Measurements from ENCODE around the gene PPP1R8. TPM values are rescaled to one million over a fixed set of nuclear protein-coding genes. Genes with fewer than 3 reads are reported as not detected.

PPP1R8 gene
- total and polyA plus RNA-seq, 2 experiments from 2014 or later, result 13.4 to 50.5 TPM

DNA sequence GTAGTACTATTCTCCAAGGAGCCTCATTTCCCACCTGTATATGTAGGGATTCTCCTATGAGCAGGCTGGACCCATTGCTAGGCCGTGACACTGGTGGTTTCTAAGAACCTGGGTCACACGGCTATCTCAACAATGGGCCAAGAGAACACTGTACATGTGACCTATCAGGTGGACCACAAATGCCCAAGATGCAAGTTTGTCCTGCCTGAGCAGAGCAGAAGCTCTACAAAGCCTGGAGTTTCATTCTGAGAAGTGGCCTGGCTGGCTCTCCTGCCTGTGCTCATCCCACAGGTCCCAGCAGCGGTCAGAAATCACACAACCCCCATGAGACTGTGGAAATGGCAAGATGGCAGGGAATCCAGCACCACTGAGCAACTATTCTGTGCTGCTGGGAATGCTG, 58.9 kb downstream of the PPP1R8 start (continued):
- TF ChIP-seq, protein P1, sequence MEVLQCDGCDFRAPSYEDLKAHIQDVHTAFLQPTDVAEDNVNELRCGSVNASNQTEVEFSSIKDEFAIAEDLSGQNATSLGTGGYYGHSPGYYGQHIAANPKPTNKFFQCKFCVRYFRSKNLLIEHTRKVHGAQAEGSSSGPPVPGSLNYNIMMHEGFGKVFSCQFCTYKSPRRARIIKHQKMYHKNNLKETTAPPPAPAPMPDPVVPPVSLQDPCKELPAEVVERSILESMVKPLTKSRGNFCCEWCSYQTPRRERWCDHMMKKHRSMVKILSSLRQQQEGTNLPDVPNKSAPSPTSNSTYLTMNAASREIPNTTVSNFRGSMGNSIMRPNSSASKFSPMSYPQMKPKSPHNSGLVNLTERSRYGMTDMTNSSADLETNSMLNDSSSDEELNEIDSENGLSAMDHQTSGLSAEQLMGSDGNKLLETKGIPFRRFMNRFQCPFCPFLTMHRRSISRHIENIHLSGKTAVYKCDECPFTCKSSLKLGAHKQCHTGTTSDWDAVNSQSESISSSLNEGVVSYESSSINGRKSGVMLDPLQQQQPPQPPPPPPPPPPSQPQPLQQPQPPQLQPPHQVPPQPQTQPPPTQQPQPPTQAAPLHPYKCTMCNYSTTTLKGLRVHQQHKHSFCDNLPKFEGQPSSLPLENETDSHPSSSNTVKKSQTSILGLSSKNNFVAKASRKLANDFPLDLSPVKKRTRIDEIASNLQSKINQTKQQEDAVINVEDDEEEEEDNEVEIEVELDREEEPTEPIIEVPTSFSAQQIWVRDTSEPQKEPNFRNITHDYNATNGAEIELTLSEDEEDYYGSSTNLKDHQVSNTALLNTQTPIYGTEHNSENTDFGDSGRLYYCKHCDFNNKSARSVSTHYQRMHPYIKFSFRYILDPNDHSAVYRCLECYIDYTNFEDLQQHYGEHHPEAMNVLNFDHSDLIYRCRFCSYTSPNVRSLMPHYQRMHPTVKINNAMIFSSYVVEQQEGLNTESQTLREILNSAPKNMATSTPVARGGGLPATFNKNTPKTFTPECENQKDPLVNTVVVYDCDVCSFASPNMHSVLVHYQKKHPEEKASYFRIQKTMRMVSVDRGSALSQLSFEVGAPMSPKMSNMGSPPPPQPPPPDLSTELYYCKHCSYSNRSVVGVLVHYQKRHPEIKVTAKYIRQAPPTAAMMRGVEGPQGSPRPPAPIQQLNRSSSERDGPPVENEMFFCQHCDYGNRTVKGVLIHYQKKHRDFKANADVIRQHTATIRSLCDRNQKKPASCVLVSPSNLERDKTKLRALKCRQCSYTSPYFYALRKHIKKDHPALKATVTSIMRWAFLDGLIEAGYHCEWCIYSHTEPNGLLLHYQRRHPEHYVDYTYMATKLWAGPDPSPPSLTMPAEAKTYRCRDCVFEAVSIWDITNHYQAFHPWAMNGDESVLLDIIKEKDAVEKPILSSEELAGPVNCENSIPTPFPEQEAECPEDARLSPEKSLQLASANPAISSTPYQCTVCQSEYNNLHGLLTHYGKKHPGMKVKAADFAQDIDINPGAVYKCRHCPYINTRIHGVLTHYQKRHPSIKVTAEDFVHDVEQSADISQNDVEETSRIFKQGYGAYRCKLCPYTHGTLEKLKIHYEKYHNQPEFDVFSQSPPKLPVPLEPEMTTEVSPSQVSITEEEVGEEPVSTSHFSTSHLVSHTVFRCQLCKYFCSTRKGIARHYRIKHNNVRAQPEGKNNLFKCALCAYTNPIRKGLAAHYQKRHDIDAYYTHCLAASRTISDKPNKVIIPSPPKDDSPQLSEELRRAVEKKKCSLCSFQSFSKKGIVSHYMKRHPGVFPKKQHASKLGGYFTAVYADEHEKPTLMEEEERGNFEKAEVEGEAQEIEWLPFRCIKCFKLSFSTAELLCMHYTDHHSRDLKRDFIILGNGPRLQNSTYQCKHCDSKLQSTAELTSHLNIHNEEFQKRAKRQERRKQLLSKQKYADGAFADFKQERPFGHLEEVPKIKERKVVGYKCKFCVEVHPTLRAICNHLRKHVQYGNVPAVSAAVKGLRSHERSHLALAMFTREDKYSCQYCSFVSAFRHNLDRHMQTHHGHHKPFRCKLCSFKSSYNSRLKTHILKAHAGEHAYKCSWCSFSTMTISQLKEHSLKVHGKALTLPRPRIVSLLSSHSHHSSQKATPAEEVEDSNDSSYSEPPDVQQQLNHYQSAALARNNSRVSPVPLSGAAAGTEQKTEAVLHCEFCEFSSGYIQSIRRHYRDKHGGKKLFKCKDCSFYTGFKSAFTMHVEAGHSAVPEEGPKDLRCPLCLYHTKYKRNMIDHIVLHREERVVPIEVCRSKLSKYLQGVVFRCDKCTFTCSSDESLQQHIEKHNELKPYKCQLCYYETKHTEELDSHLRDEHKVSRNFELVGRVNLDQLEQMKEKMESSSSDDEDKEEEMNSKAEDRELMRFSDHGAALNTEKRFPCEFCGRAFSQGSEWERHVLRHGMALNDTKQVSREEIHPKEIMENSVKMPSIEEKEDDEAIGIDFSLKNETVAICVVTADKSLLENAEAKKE (CRISPR knock-in tag; IDR thresholded peaks at IDR 0.05), result no peak
- TF ChIP-seq ZNF331 (CRISPR knock-in tag; IDR thresholded peaks at IDR 0.05; ENCODE audit: low read depth) (no peak), JUNB (IDR thresholded peaks at IDR 0.05; ENCODE audit: unreplicated experiment) (no peak), ZNF114 (CRISPR knock-in tag; IDR thresholded peaks at IDR 0.05) (no peak)

DNA sequence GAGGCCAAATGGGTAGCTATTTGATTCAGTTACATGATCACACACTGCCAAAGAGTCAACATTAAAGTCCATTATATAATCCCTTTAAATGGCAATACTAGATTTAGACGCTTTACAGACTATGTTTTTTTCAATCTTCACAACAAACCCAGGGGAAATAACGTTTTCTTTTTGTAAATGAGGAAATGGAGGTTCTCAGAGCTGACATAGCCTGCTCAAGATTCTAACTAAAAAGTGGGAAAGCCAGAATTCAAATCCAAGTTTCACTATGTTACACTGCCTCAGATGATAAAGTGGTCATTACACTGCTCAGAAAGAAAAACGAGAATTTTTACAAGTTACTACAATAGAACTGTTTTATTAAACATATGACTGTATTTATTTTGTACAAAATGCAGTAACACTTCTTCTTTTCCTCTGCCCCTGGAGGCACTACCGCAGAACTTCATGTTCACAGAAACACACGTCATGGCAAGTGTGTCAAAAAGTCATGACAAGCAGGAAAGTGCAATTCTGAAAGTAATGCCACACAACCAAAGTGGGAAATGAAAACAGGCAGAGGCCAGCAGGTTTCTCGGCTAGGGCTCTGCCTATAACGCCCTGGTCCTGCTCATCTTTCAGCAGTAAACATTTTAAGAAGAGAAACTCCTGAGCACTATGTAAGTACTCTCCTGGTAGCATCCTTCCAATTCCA, 60.8 kb downstream of the PPP1R8 start:
- no peak for DNase-seq (ENCODE audit: low spot score)
- H3K36me3 Mint-ChIP-seq (ENCODE audit: low read depth), result peaks cover 67% of the 10 kb centered on the region
- TF ChIP-seq STAT1 (IDR thresholded peaks at IDR 0.05; ENCODE audit: unreplicated experiment) (no peak), EZH2phosphoT487 (IDR thresholded peaks at IDR 0.05; ENCODE audit: unreplicated experiment) (no peak)
- TF ChIP-seq, protein P1 (CRISPR knock-in tag; IDR thresholded peaks at IDR 0.05), result no peak

More for the DNA sequence above, 60.8 kb downstream of the PPP1R8 start:
- Mint-ChIP-seq H3K27me3 (ENCODE audit: insufficient read depth, low read depth, poor library complexity) (no peaks in the 10 kb centered on the region), H3K27ac (no peak overlapping the region), H3K4me3 (no peak overlapping the region), H3K9me3 (no peaks in the 10 kb centered on the region), H3K4me1 (no peaks in the 10 kb centered on the region)
- Histone ChIP-seq H3K27ac (ENCODE audit: low read depth) (0 out of 2 replicates have a peak overlapping the region, but pooled peaks have one; percentile 10), H4K20me1 (replicated peaks; ENCODE audit: insufficient read depth) (peaks cover 11% of the 10 kb centered on the region), H3F3A (replicated peaks; ENCODE audit: low read depth) (peaks cover 13% of the 10 kb centered on the region; the same call in 1 of the 2 replicates), H3K36me3 (ENCODE audit: insufficient read depth) (peaks cover 62% of the 10 kb centered on the region), H2AFZ (no peak overlapping the region), H3K27me3 (ENCODE audit: insufficient read depth) (no peaks in the 10 kb centered on the region), H3K4me3 (no peak overlapping the region), H3K4me1 (ENCODE audit: insufficient read depth) (no peaks in the 10 kb centered on the region), H3K79me2 (replicated peaks; ENCODE audit: insufficient read depth) (no peaks in the 10 kb centered on the region), H3K4me2 (no peak overlapping the region), H3K9me2 (ENCODE audit: insufficient read depth) (no peaks in the 10 kb centered on the region)
- ATAC-seq, result no peak
